Mesothelial cell of epicardium (in vitro differentiated cells): Measurements from ENCODE around the gene IL17C. TPM values are rescaled to one million over a fixed set of nuclear protein-coding genes. Genes with fewer than 3 reads are reported as not detected.
A peak's percentile ranks its signal among the peaks of the same experiment; 100 is the strongest.

ENCODE experiments used
- DNase-seq, 2 experiments: peaks; one replicate each; pipeline ENCODE4 v3.0.0; 2021; ENCODE audit warnings: low spot score in 2 of 2; ENCODE audit not compliant: unreplicated experiment in 2 of 2
- H3K27ac Mint-ChIP-seq: 2 replicates; pipeline ENCODE4 v1.8.0; 2021; ENCODE audit warnings: mixed read lengths
- H3K27me3 Mint-ChIP-seq: 2 replicates; pipeline ENCODE4 v1.8.0; 2021; ENCODE audit warnings: low read depth, mixed read lengths
- H3K36me3 Mint-ChIP-seq: 2 replicates; pipeline ENCODE4 v1.8.0; 2021; ENCODE audit warnings: mixed read lengths
- H3K4me1 Mint-ChIP-seq: 2 replicates; pipeline ENCODE4 v1.8.0; 2021; ENCODE audit warnings: mixed read lengths
- H3K4me3 Mint-ChIP-seq: 2 replicates; pipeline ENCODE4 v1.8.0; 2021; ENCODE audit warnings: mild to moderate bottlenecking, moderate library complexity, mixed read lengths
- H3K9me3 Mint-ChIP-seq: 2 replicates; pipeline ENCODE4 v1.8.0; 2021; ENCODE audit warnings: mixed read lengths
- CTCF ChIP-seq: fragments of 200-600 bp; sonication (generic); IDR thresholded peaks from one replicate; pipeline ENCODE4 v1.5.0; 2021; ENCODE audit warnings: antibody characterized with exemption; ENCODE audit not compliant: unreplicated experiment
- total RNA-seq: library from RNA; stranded (reverse); gene quantifications from 3 replicates; pipeline ENCODE4 v1.2.1, GENCODE V29; 2021

IL17C gene
- total RNA-seq, 1 donor from 2014 or later, result not detected

GRCh38 chr16:88657371-88657770 lies 19.0 kb downstream of the IL17C start:
- Mint-ChIP-seq H3K27ac (no peak overlapping the region), H3K4me3 (no peak overlapping the region), H3K9me3 (no peaks in the 10 kb centered on the region), H3K36me3 (peaks cover 7% of the 10 kb centered on the region), H3K27me3 (no peaks in the 10 kb centered on the region), H3K4me1 (peaks cover 10% of the 10 kb centered on the region)
- no peak for DNase-seq
- no peak for TF ChIP-seq CTCF

- no peak for TF ChIP-seq CTCF
- Mint-ChIP-seq H3K9me3 (no peaks in the 10 kb centered on the region), H3K4me1 (peaks cover 10% of the 10 kb centered on the region), H3K27me3 (no peaks in the 10 kb centered on the region), H3K36me3 (peaks cover 7% of the 10 kb centered on the region), H3K4me3 (no peak overlapping the region), H3K27ac (no peak overlapping the region)
- no peak for DNase-seq
Observed at GRCh38 chr16:88658714-88659113, 20.3 kb downstream of the IL17C start.

GRCh38 chr16:88659160-88659559 lies 20.8 kb downstream of the IL17C start:
- Mint-ChIP-seq H3K4me3 (no peak overlapping the region), H3K27ac (no peak overlapping the region), H3K27me3 (no peaks in the 10 kb centered on the region), H3K9me3 (no peaks in the 10 kb centered on the region), H3K36me3 (peaks cover 7% of the 10 kb centered on the region), H3K4me1 (peaks cover 12% of the 10 kb centered on the region)
- no peak for TF ChIP-seq CTCF
- DNase-seq, result no peak

- Mint-ChIP-seq H3K4me1 (peaks cover 17% of the 10 kb centered on the region), H3K27me3 (no peaks in the 10 kb centered on the region), H3K9me3 (no peaks in the 10 kb centered on the region), H3K4me3 (peak overlapping the region; percentile 25), H3K36me3 (peaks cover 3% of the 10 kb centered on the region), H3K27ac (no peak overlapping the region)
- DNase-seq, result no peak
- no peak for TF ChIP-seq CTCF
Observed at GRCh38 chr16:88661468-88661867, 23.1 kb downstream of the IL17C start.

GRCh38 chr16:88662222-88662842 lies 24.0 kb downstream of the IL17C start:
- no peaks in the 10 kb centered on the region for H3K9me3 Mint-ChIP-seq
- peaks cover 2% of the 10 kb centered on the region for H3K36me3 Mint-ChIP-seq
- peaks cover 17% of the 10 kb centered on the region for H3K4me1 Mint-ChIP-seq
- H3K4me3 Mint-ChIP-seq, result peak overlapping the region; percentile 85
- peak overlapping the region; percentile 86 for H3K27ac Mint-ChIP-seq
- DNase-seq, result no peak
- no peak for TF ChIP-seq CTCF
- H3K27me3 Mint-ChIP-seq, result no peaks in the 10 kb centered on the region
